Chondrocyte (in vitro differentiated cells): ENCODE data around the gene TSC22D3. TPM values are rescaled to one million over a fixed set of nuclear protein-coding genes. Genes with fewer than 3 reads are reported as not detected.
"Not testable (repeated sequence)": the region's sequence is repeated elsewhere in the genome, so short reads cannot be mapped to it uniquely, and the experiment has no call there.

Experiments used
- DNase-seq: peaks from one replicate; pipeline ENCODE4 v3.0.0; 2021; ENCODE audit warnings: mixed read lengths, low spot score
- H3K27ac Mint-ChIP-seq: one replicate; pipeline ENCODE4 v1.8.0; 2021; ENCODE audit warnings: mild to moderate bottlenecking, moderate library complexity, mixed read lengths; ENCODE audit not compliant: unreplicated experiment
- H3K27me3 Mint-ChIP-seq: 2 replicates; pipeline ENCODE4 v1.8.0; 2021; ENCODE audit warnings: low read depth, mixed read lengths
- H3K36me3 Mint-ChIP-seq: 2 replicates; pipeline ENCODE4 v1.8.0; 2021; ENCODE audit warnings: low read depth, mixed read lengths
- H3K4me1 Mint-ChIP-seq: 2 replicates; pipeline ENCODE4 v1.8.0; 2021; ENCODE audit warnings: low read depth, mild to moderate bottlenecking, mixed read lengths
- H3K4me3 Mint-ChIP-seq: one replicate; pipeline ENCODE4 v1.8.0; 2021; ENCODE audit warnings: mild to moderate bottlenecking, moderate library complexity, mixed read lengths; ENCODE audit not compliant: unreplicated experiment
- H3K9me3 Mint-ChIP-seq: 2 replicates; pipeline ENCODE4 v1.8.0; 2021; ENCODE audit warnings: low read depth, mixed read lengths
- CTCF ChIP-seq: fragments of 200-600 bp; sonication (generic); IDR thresholded peaks from 2 replicates; pipeline ENCODE4 v1.5.0; 2021; ENCODE audit warnings: antibody characterized with exemption, mild to moderate bottlenecking, moderate library complexity
- total RNA-seq: library from RNA; stranded (reverse); gene quantifications from 3 replicates; pipeline ENCODE4 v1.2.1, GENCODE V29; 2021

Gene TSC22D3
- total RNA-seq, 1 donor from 2014 or later = 191 TPM

- Mint-ChIP-seq H3K4me3 (no peak overlapping the region), H3K27ac (no peak overlapping the region), H3K9me3 (no peaks in the 10 kb centered on the region), H3K27me3 (peaks cover 2% of the 10 kb centered on the region), H3K4me1 (peaks cover 25% of the 10 kb centered on the region), H3K36me3 (no peaks in the 10 kb centered on the region)
- no peak for TF ChIP-seq CTCF
- no peak for DNase-seq
These were observed 88.1 kb downstream of the TSC22D3 start for GRCh38 chrX:107687445-107687844.

GRCh38 chrX:107686792-107687191 lies 88.8 kb downstream of the TSC22D3 start:
- Mint-ChIP-seq H3K4me3 (no peak overlapping the region), H3K27ac (no peak overlapping the region), H3K9me3 (peaks cover 2% of the 10 kb centered on the region), H3K36me3 (no peaks in the 10 kb centered on the region), H3K4me1 (peaks cover 25% of the 10 kb centered on the region), H3K27me3 (peaks cover 2% of the 10 kb centered on the region)
- no peak for DNase-seq
- TF ChIP-seq CTCF = no peak

- Mint-ChIP-seq H3K4me1 (peaks cover 25% of the 10 kb centered on the region), H3K9me3 (peaks cover 2% of the 10 kb centered on the region), H3K4me3 (no peak overlapping the region), H3K27me3 (no peaks in the 10 kb centered on the region), H3K36me3 (no peaks in the 10 kb centered on the region), H3K27ac (no peak overlapping the region)
- TF ChIP-seq CTCF = no peak
- DNase-seq = no peak
These were observed 89.6 kb downstream of the TSC22D3 start for GRCh38 chrX:107686026-107686425.

- peaks cover 25% of the 10 kb centered on the region for H3K4me1 Mint-ChIP-seq
- H3K27ac Mint-ChIP-seq, H3K27me3 Mint-ChIP-seq, DNase-seq, H3K4me3 Mint-ChIP-seq, H3K9me3 Mint-ChIP-seq, H3K36me3 Mint-ChIP-seq: not testable (repeated sequence)
These were observed 90.0 kb downstream of the TSC22D3 start for GRCh38 chrX:107685586-107685985.

GRCh38 chrX:107684956-107685385 lies 90.6 kb downstream of the TSC22D3 start:
- Mint-ChIP-seq H3K4me3 (no peak overlapping the region), H3K27me3 (no peaks in the 10 kb centered on the region), H3K4me1 (peaks cover 25% of the 10 kb centered on the region), H3K9me3 (peaks cover 7% of the 10 kb centered on the region), H3K36me3 (no peaks in the 10 kb centered on the region), H3K27ac (no peak overlapping the region)
- no peak for DNase-seq
- TF ChIP-seq CTCF = no peak

GRCh38 chrX:107683931-107684330 lies 91.7 kb downstream of the TSC22D3 start:
- TF ChIP-seq CTCF = no peak
- H3K4me3 Mint-ChIP-seq = no peak overlapping the region
- no peak for DNase-seq
- no peak overlapping the region for H3K27ac Mint-ChIP-seq
- no peaks in the 10 kb centered on the region for H3K36me3 Mint-ChIP-seq
- peaks cover 27% of the 10 kb centered on the region for H3K4me1 Mint-ChIP-seq
- peaks cover 7% of the 10 kb centered on the region for H3K9me3 Mint-ChIP-seq
- H3K27me3 Mint-ChIP-seq = no peaks in the 10 kb centered on the region
